ELR (cell line): ENCODE results near the gene LY6G6D.

Experiments
- DNase-seq: peaks from one replicate; pipeline ENCODE4 v3.0.0-alpha.2; 2015; ENCODE audit warnings: low read depth

LY6G6D gene

DNA sequence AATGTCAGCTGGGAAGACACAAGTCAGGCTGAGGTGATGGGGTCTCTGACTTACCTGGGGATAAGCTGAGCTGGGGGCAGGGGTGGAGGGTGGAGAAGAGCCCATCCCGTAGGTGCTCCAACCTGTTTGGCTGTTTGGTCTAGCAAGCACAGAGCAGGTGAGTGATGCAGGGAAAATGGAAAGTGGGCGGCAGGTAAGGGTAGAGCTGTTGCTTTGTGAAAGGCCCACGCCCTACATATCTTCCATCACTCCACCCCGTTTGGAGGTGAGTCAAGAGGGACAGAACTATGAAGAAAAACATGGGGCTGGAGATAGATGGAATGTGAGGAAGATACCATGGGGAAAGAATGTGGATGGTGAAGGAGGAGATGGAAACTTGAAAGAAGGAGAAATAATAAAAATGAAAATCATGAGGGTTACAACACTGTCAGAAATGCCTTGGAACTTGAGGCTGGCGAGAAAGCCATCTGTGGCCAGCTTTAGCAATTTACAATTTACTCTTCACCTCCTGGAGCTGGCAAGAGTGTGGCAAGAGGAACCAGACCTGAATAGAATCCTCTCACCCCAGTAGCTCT lies 5.1 kb downstream of the LY6G6D start:
- no peak for DNase-seq

- no peak for DNase-seq
These were observed 6.3 kb downstream of the LY6G6D start, which contains the start of gene LY6G6C for GRCh38 chr6:31721351-31722020. Gene LY6G6C (minus strand): TSS chr6:31721746. CDS start chr6:31721679, 67 bp downstream.

DNA sequence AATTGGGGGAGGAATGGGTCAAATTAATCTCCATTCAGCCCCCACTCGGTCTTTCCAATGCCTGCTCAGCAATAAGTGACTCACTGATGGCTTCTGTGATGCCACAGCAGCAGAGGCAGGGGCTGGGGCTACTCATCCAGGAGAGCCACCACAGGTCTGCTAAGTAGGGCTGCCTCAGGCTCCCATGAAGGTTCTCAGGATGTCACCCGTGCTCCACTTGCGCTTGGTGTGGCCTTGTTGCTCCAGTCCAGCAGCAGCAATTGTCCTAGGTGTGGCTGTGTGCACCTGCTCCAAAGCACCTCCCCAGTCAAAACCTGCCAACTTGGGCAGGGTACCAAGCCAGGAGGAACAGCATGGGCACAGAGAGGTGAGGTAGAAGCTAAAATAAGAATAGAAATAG lies 7.0 kb downstream of the LY6G6D start:
- no peak for DNase-seq

DNA sequence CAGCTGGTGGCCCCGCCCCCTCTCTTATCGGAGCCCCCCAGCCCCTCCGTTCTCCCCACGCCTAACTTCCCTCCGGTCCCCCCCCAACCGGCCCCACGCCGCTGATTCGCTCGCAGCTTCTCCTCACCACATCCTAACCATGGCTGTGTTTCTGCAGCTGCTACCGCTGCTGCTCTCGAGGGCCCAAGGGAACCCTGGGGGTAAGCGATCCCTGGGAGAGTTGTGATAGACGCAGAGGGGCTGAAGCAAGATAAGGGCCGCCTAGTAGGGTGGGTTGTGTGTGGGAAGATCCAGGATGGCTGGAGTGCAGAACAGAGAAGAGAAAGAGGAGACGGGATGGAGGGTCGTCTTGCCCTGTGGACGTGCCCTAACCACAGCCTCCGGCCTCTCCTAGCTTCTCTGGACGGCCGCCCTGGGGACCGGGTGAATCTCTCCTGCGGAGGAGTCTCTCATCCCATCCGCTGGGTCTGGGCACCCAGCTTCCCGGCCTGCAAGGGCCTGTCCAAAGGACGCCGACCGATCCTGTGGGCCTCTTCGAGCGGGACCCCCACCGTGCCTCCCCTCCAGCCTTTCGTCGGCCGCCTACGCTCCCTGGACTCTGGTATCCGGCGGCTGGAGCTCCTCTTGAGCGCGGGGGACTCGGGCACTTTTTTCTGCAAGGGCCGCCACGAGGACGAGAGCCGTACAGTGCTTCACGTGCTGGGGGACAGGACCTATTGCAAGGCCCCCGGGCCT lies 8.3 kb downstream of the LY6G6D start, which contains the start of gene MPIG6B:
Gene MPIG6B (plus strand): TSS at position 129 of the 735 bp plus-strand sequence. CDS start 11 bp downstream, at position 140.
- DNase-seq: no peak

DNA sequence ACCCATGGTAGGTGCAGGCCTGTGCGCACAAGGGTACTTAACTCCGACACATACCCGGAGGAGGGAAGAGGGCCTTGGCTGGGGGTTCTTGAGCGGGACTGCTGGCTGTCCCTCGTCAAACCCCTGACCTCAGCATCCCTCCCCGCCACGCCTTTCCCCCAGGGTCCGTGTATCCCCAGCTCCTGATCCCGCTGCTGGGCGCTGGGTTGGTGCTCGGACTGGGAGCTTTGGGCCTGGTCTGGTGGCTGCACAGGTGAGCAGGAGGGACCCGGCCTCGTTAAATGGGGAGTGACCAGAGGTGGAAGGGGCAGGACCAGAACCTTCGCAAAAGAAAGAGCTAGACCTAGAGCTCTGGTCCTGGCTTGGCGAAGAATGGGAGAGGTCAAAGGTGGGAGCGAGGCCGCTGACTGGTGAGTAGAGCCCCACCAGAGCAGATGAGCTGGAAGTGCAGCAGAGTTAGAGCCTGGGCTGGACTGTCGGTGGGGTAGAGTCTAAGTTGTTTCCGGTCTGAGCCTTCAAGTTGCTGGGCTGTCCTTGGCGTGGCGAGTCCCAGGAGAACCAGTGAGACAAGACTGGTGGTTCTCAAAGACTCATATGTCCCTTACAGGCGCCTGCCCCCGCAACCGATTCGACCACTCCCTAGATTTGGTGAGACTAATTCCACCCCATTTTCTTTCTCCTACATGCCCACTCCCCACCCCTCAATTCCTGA lies 9.0 kb downstream of the LY6G6D start:
- no peak for DNase-seq

DNA sequence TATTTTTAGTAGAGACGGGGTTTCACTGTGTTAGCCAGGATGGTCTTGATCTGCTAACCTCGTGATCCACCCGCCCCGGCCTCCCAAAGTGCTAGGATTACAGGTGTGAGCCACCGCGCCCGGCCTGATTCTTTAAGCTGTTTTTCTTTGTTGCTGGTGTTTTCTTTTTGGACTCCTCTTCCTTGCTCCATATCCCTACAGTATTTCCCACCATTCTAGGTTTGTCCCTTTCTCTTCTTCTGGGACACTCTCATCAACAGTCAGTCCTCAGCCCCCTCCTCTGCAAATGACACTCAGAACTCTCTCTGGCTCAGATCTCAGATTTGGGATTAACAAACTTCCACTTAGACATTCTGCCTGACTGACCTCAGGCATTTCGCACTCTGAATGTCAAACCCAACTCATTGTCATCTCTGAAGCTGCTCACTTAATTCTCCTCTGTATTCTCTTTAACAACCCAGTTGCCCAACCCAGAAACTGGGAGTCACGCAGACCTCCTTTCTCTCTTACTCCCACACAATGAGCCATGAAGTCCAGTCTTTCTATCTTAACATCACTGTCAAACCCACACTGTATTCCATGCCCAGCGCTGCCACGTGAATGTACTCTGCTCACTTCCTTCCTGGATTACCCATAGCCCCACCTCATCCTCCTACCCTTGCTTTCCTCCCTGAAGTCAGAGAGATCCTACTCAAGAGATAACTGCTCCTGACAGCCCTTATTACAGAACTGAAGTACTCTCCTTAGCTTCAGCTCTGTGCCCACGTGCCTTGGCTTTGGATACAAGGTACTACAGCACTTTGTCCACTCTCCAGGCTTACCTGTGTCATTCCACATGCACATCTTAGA lies 10.6 kb downstream of the LY6G6D start:
- no peak for DNase-seq

GRCh38 chr6:31727034-31727716 lies 12.0 kb downstream of the LY6G6D start:
- DNase-seq: no peak

GRCh38 chr6:31727717-31728671 lies 12.8 kb downstream of the LY6G6D start:
- no peak for DNase-seq

DNA sequence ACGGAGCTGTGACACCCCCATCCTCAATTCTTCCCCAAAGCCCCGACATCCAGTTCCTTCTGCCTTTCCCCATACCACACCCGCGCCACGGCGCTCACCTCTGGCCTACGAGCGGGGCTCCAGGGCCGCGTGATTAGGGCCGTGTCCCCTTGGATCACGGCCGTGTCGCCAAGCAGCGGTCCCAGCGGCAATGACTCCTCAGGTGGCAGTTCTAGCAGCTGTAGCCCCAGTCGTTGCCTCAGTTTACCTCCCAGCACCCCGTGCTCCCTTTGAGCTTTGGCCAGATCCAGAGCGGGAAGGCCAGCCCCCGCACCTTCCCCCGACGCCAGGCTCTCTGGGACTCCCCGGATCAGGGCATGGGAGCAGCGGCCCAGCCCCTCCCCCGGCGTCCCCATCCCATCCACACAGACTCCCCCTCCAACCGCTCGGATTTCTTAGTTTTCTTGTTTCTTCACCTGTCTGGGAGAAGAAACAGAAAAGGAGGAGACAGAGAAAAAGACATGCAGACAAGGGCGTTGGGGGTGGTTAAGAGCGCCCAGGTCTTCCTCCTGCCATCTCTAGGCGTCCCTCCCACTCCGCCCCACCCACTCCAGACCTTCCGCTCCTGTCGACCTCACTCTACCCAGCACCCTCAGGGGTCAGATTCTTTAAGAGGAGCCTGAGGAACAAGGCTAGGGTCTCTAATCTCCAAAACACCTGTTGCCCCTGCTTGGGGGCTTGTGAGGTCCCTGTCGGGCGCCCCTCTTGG lies 13.8 kb downstream of the LY6G6D start, which contains the start of gene DDAH2:
Gene DDAH2 (minus strand): TSS at position 533 of the 748 bp plus-strand sequence. CDS start 138 bp downstream, at position 395.
- DNase-seq: no peak

- peak; percentile 92 for DNase-seq
These were observed 14.4 kb downstream of the LY6G6D start for GRCh38 chr6:31729515-31729978.

GRCh38 chr6:31729979-31730630 lies 15.0 kb downstream of the LY6G6D start:
- DNase-seq: peak; percentile 94

DNA sequence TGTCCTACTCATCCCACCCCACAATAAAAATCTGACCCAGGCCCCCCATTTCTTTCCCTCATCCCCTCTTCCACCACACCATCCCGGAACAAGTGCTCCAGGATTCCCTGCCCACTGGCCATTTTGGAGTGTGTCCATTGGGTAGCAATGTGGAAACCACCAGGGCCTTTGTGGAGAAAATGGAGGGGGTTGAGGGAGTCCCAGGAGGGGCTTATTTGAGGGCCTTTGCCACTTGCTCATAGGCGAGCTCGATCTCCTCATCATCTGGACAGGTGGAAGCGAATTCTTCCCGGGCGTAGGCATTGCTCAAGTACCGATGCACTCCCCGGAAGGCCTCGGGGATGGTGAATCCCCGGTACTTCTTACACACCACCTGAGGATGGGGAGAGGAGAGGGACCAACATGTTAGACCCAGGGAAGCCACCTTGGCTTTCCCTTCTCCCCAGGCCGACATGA lies 15.5 kb downstream of the LY6G6D start:
- no peak for DNase-seq

DNA sequence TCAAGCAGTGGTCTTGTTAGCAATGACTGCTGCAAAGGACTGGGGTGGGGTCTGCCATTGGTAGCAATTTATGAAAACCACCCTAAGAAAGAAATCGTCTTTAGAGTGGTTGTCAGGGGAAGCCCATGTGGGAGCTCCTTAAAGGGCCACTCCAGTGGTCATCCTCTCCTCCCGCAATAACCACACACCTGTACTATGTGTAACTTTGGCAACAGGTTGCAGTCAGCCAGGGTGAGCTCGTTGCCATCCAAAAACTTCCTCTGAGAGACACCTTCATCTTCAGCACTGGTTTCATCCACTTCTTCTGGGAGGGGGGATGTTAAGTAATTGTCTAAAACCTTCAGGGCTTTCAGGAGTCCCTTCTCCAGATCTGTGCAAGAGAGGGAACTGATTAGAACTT lies 16.9 kb downstream of the LY6G6D start:
- no peak for DNase-seq

GRCh38 chr6:31733734-31734133 lies 18.6 kb downstream of the LY6G6D start:
- DNase-seq: no peak

DNA sequence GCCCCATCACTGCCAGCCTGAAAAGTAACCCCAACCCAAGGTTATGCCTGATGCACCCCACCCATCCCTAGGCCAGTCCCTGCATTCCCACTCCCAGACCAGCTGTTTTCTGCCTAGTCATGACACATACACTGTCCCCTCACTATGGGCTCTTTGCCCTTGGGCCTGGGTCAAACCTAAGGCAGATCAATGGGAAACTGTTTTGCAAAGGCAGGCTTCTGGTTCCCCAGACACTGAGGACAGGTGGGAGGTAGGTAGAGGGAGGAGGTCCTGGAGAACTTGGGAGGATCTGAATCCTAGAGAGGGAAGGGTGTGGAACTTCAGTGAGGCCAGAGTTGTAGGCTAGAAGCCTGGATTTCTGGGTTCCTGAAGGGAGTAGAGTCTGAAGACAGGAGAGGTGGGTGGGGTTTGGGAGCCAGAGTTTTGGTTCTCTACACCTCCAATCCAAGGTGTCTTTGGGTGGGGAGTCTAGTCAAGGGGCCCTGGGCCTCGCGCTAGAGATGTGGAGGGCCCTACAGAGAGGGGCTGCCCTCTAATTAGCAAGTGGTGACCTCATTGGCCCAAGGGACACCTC lies 19.2 kb downstream of the LY6G6D start:
- DNase-seq: no peak

GRCh38 chr6:31734821-31735406 lies 19.8 kb downstream of the LY6G6D start:
- DNase-seq: peak; percentile 91
